GM08714 (cell line): ENCODE data around the gene CIB2.

Experiments used
- H3K4me3 ChIP-seq: fragments of 200-500 bp; sonication (Bioruptor generic); 2 replicates; pipeline ENCODE4 v1.5.1; 2014; ENCODE audit warnings: mild to moderate bottlenecking, low read length, inconsistent platforms
- ZNF274 ChIP-seq: IDR thresholded peaks from 2 replicates; pipeline ENCODE4 v1.6.1; 2012; ENCODE audit warnings: mild to moderate bottlenecking, low read depth, low read length

CIB2 gene

GRCh38 chr15:78076231-78077052, 54.8 kb downstream of the CIB2 start:
- H3K4me3 ChIP-seq: peak overlapping the region; percentile 79
- no peak for TF ChIP-seq ZNF274

DNA sequence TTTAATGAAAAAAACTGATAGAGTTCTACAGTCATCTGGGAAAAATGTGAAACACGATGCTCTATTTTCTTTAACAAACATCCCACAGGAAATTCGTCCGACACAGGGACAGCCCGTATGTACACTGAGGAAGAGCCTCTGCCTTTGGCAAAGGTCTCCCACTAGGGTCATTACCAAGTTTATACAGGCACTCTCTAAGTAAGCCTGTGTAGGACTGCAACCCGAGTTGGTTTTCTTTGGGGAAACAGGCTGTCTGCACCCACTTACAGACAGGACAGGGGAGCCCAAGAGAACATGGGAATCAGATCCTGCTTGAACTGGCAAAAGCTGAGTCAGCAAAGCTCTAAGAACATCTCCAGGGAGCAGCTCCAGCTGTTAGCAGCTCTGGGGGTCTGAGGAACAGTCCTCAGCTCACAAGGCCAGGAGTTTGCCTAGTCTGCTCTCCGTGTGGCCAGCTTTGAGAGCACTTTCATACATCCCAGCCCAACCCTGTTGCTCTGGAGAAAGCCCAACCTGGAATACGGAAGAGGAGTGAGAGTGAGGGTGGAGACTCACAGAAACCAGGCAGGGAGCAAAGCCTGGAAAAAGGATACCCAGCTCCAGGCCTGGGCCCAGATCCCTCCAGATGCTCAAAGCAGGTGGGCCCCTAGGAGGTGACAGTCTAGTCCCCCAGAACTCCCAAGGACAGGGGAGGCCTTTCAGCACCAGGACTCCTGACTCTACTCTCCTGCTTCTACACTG, 55.6 kb downstream of the CIB2 start:
- peak overlapping the region; percentile 79; the same call in 1 of the 2 replicates for H3K4me3 ChIP-seq
- no peak for TF ChIP-seq ZNF274

GRCh38 chr15:78073046-78073787, 58.0 kb downstream of the CIB2 start:
- no peak overlapping the region for H3K4me3 ChIP-seq
- TF ChIP-seq ZNF274: no peak

DNA sequence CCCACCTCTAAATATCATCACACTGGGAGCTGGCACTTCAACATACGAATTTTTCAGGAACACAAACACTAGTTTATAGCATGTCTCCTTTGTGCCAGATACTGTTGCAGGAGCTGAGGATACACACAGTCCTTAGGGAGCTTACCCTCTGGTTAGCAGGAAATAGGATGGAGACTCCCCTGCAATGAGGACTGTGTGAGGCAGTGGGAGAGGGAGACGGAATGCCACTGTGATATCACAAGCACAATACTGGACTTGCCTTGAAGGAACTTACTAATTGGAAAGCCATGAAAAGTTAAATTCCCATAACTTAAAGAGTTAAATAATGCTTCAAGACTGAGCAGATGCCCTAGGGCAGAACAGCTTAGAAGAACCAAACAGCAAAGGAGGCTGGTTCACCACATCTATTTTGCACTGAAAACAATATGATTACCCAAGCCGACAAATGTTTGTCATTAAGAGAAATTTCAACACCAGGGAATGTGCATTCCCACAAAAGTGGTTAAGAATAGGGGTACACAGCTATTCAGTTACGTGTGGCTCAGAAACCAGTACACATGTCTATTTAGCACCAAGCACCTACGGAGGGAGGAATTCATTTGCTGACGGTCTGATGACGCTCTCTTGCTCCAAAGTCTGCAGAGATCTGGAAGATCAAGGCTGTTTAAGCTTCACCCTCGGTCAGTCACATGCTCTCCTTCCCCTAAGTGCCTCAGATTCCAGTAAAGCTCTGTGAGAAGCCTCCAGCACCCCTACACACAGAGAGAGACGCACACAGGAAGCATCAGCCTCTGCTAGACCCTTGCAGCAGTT, 59.0 kb downstream of the CIB2 start:
- H3K4me3 ChIP-seq: no peak overlapping the region
- no peak for TF ChIP-seq ZNF274

DNA sequence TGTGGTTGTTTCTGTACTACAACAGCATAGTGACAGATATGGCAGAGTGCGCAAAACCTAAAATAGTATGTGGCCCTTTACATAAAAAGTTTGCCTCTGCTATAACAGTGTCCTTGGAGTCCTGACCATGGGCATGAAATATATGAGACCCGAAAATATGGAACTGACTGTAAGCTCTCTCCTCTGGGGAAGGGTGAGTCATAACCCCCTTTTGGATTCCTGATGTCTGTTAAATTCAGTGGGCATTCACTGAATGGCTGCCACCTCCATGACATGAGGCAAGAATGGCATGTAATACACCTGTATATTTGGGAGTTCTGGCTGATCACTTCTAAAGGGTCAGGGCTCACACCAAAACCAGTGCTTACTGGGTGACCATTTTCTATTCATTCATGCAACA, 59.9 kb downstream of the CIB2 start:
- no peak overlapping the region for H3K4me3 ChIP-seq
- TF ChIP-seq ZNF274: no peak

DNA sequence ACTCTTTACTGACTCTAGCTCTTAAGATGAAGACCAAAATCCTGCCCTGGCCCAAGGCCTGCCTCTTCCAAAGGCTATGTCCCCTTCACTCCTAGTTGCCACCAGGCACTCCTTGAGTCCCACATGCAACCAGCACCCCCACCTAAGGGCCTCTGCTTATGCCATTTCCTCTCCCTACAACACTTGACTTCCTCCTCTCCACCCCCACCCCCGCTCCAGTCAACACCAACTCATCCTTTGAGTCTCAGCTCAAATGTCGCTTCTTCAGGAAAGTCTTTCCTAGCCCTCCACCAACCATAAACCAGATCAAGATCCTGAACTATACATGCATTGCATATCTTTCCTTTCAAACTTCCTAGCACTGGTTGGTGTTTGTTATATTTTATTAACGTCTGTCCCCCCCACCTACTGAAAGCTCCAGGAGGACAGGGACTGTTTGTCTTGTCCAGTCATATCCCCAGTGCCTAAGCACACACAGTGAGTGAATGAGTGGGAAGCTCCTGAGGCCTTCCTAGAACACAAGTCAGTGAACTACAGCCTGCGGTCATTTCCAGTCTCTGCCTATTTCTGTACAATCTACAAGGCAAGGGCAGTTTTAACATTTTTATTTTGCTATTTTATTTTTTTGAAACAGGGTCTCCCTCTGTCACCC, 61.1 kb downstream of the CIB2 start:
- TF ChIP-seq ZNF274: no peak
- H3K4me3 ChIP-seq: peak overlapping the region; percentile 58; the same call in 1 of the 2 replicates

GRCh38 chr15:78069462-78070029, 61.7 kb downstream of the CIB2 start:
- no peak for TF ChIP-seq ZNF274
- peak overlapping the region; percentile 58; the same call in 1 of the 2 replicates for H3K4me3 ChIP-seq

DNA sequence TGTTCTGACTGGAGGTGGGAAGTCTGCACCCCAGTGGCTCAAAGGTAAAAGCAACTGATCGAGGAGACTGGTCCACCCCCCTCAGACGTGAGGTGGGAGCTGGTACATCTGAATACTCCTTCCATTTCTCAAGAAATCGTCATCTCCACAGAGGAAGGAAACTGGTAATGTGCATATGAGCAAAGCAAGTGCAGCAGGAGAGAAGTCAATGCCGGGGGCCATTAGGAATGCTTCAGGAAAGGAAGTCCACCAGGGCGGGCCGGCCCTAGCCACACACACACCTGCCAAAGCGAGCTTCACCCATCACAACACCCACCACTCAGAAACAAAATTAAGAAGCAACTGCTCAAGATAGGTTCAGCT, 62.2 kb downstream of the CIB2 start:
- H3K4me3 ChIP-seq: peak overlapping the region; percentile 58; the same call in 1 of the 2 replicates
- TF ChIP-seq ZNF274: no peak

GRCh38 chr15:78067328-78068228, 63.7 kb downstream of the CIB2 start:
- no peak for TF ChIP-seq ZNF274
- no peak overlapping the region for H3K4me3 ChIP-seq

GRCh38 chr15:78065973-78066946, 65.0 kb downstream of the CIB2 start:
- H3K4me3 ChIP-seq: peak overlapping the region; percentile 75; the same call in 1 of the 2 replicates
- TF ChIP-seq ZNF274: no peak
